Bronchial epithelial cell (primary cell): ENCODE measurements around the gene PYURF. TPM values are rescaled to one million over a fixed set of nuclear protein-coding genes. Genes with fewer than 3 reads are reported as not detected.

Experiments used
- DNase-seq: peaks from one replicate; pipeline ENCODE4 v3.0.0-alpha.2; 2010; ENCODE audit warnings: low read depth
- FAIRE-seq: peaks from 2 replicates; lab custom pipeline; 2011; peaks lifted over from hg19 to GRCh38; lab: Jason Lieb, UNC
- H3K27me3 ChIP-seq: 2 replicates; pipeline ENCODE4 v1.5.1; 2011; ENCODE audit warnings: low read length; ENCODE audit not compliant: control insufficient read depth, insufficient read depth
- H3K36me3 ChIP-seq: 2 replicates; pipeline ENCODE4 v1.5.1; 2011; ENCODE audit warnings: low read length; ENCODE audit not compliant: control insufficient read depth, insufficient read depth
- H3K4me3 ChIP-seq: 2 replicates; pipeline ENCODE4 v1.5.1; 2011; ENCODE audit warnings: mild to moderate bottlenecking, low read depth, low read length, control low read depth
- CTCF ChIP-seq: IDR thresholded peaks from 2 replicates; pipeline ENCODE4 v1.5.1; 2011; ENCODE audit warnings: mild to moderate bottlenecking, moderate library complexity, low read length, control low read depth, inconsistent platforms; ENCODE audit not compliant: insufficient read depth, severe bottlenecking
- total RNA-seq: library from RNA; depleted of rRNA; stranded (reverse); fragments of >200 nt; gene quantifications from 2 replicates; pipeline ENCODE4 v1.2.1, GENCODE V29; 2014

Gene PYURF
- total RNA-seq, 1 donor from 2014 or later, result 53.2 TPM

- FAIRE-seq (no peak), DNase-seq (no peak)
- no peak for TF ChIP-seq CTCF
These were observed 14.1 kb upstream of the PYURF start for GRCh38 chr4:88537709-88538108.

GRCh38 chr4:88535090-88535755 lies 11.6 kb upstream of the PYURF start:
- no peak for TF ChIP-seq CTCF
- Histone ChIP-seq H3K4me3 (no peak overlapping the region), H3K27me3 (no peaks in the 10 kb centered on the region), H3K36me3 (no peaks in the 10 kb centered on the region)
- DNase-seq (peak; percentile 20), FAIRE-seq (no peak)

More at GRCh38 chr4:88537709-88538108, 14.1 kb upstream of the PYURF start:
- no peak overlapping the region for H3K4me3 ChIP-seq
- H3K27me3 ChIP-seq, result no peaks in the 10 kb centered on the region
- H3K36me3 ChIP-seq, result no peaks in the 10 kb centered on the region

GRCh38 chr4:88533937-88534750 lies 10.6 kb upstream of the PYURF start:
- FAIRE-seq, result no peak
- DNase-seq, result peak; percentile 98
- Histone ChIP-seq H3K27me3 (no peaks in the 10 kb centered on the region), H3K36me3 (no peaks in the 10 kb centered on the region), H3K4me3 (no peak overlapping the region)
- no peak for TF ChIP-seq CTCF

- no peak for TF ChIP-seq CTCF
- DNase-seq (peak; percentile 61), FAIRE-seq (no peak)
- Histone ChIP-seq H3K36me3 (no peaks in the 10 kb centered on the region), H3K4me3 (no peak overlapping the region), H3K27me3 (no peaks in the 10 kb centered on the region)
These were observed 9.7 kb upstream of the PYURF start for GRCh38 chr4:88533088-88533790.

- no peak overlapping the region for H3K4me3 ChIP-seq
- no peak for FAIRE-seq
- DNase-seq, result no peak
- H3K27me3 ChIP-seq, result no peaks in the 10 kb centered on the region
- H3K36me3 ChIP-seq, result no peaks in the 10 kb centered on the region
- no peak for TF ChIP-seq CTCF
These were observed 8.0 kb upstream of the PYURF start for GRCh38 chr4:88531549-88531948.
